ENCODE measurements around the gene TM9SF1.
"Not testable (repeated sequence)": the region's sequence is repeated elsewhere in the genome, so short reads cannot be mapped to it uniquely, and the experiment has no call there.

TM9SF1 gene

GRCh38 chr14:24219080-24219479, 23.8 kb upstream of the TM9SF1 start:
- H3K79me2 ChIP-seq (ENCODE audit: insufficient read depth, low read length) = peaks cover 23% of the 10 kb centered on the region
- H3K4me1 ChIP-seq (ENCODE audit: insufficient read depth, low read length, severe bottlenecking) = peaks cover 18% of the 10 kb centered on the region
- H3F3A ChIP-seq (ENCODE audit: insufficient read depth, low read length) = peaks cover 5% of the 10 kb centered on the region
- H3K4me3 ChIP-seq (ENCODE audit: low read depth, low read length, poor library complexity, severe bottlenecking) = no peak overlapping the region
- H3K9ac ChIP-seq (ENCODE audit: low read length) = no peak overlapping the region
- H3K27ac ChIP-seq (ENCODE audit: low read depth, low read length, poor library complexity, severe bottlenecking) = no peak overlapping the region
- H4K20me1 ChIP-seq (ENCODE audit: insufficient read depth, low read length) = no peaks in the 10 kb centered on the region
- no peak overlapping the region for H3K4me2 ChIP-seq (ENCODE audit: low read length)
- no peaks in the 10 kb centered on the region for H3K27me3 ChIP-seq (ENCODE audit: insufficient read depth, low read length)
- H3K9me3 ChIP-seq (ENCODE audit: low read length) = no peaks in the 10 kb centered on the region
- no peaks in the 10 kb centered on the region for H3K9me2 ChIP-seq (ENCODE audit: low read depth, low read length)
- H2AFZ ChIP-seq (ENCODE audit: low read length) = no peak overlapping the region
- peaks cover 5% of the 10 kb centered on the region; the same call in 1 of the 2 replicates for H3K36me3 ChIP-seq (ENCODE audit: insufficient read depth, low read length)
- TF ChIP-seq CTCF (IDR thresholded peaks at IDR 0.05; ENCODE audit: low read length) (no peak), EZH2 (IDR thresholded peaks at IDR 0.05; ENCODE audit: borderline replicate concordance, low read length) (no peak)

GRCh38 chr14:24216876-24217275, 21.6 kb upstream of the TM9SF1 start:
- not testable (repeated sequence) for H4K20me1 ChIP-seq (ENCODE audit: insufficient read depth, low read length); H3F3A ChIP-seq (ENCODE audit: insufficient read depth, low read length); H3K36me3 ChIP-seq (ENCODE audit: insufficient read depth, low read length); H3K9me2 ChIP-seq (ENCODE audit: low read depth, low read length); H3K9me3 ChIP-seq (ENCODE audit: low read length); H3K4me2 ChIP-seq (ENCODE audit: low read length); H3K27me3 ChIP-seq (ENCODE audit: insufficient read depth, low read length); H3K4me3 ChIP-seq (ENCODE audit: low read depth, low read length, poor library complexity, severe bottlenecking); H3K79me2 ChIP-seq (ENCODE audit: insufficient read depth, low read length); H2AFZ ChIP-seq (ENCODE audit: low read length); H3K27ac ChIP-seq (ENCODE audit: low read depth, low read length, poor library complexity, severe bottlenecking); H3K9ac ChIP-seq (ENCODE audit: low read length)
- peaks cover 32% of the 10 kb centered on the region for H3K4me1 ChIP-seq (ENCODE audit: insufficient read depth, low read length, severe bottlenecking)

GRCh38 chr14:24216345-24216699, 21.1 kb upstream of the TM9SF1 start:
- Histone ChIP-seq H3K36me3 (ENCODE audit: insufficient read depth, low read length) (peaks cover 11% of the 10 kb centered on the region), H3K4me3 (ENCODE audit: low read depth, low read length, poor library complexity, severe bottlenecking) (peak overlapping the region; percentile 73), H3K79me2 (ENCODE audit: insufficient read depth, low read length) (peaks cover 5% of the 10 kb centered on the region; the same call in 1 of the 2 replicates), H3K27ac (ENCODE audit: low read depth, low read length, poor library complexity, severe bottlenecking) (no peak overlapping the region), H3K4me2 (ENCODE audit: low read length) (peak overlapping the region; percentile 71; the same call in 1 of the 2 replicates), H3K27me3 (ENCODE audit: insufficient read depth, low read length) (no peaks in the 10 kb centered on the region), H3K9me2 (ENCODE audit: low read depth, low read length) (no peaks in the 10 kb centered on the region), H3K4me1 (ENCODE audit: insufficient read depth, low read length, severe bottlenecking) (peaks cover 32% of the 10 kb centered on the region), H3K9me3 (ENCODE audit: low read length) (no peaks in the 10 kb centered on the region), H3K9ac (ENCODE audit: low read length) (peak overlapping the region; percentile 6; the same call in 1 of the 2 replicates), H3F3A (ENCODE audit: insufficient read depth, low read length) (peaks cover 9% of the 10 kb centered on the region), H2AFZ (ENCODE audit: low read length) (no peak overlapping the region), H4K20me1 (ENCODE audit: insufficient read depth, low read length) (no peaks in the 10 kb centered on the region)
- TF ChIP-seq EZH2 (IDR thresholded peaks at IDR 0.05; ENCODE audit: borderline replicate concordance, low read length) = no peak
- TF ChIP-seq CTCF (IDR thresholded peaks at IDR 0.05; ENCODE audit: low read length) = no peak
